Ishikawa (cell line): ENCODE data around the gene MOCS3.

Experiments used
- RAD21 ChIP-seq: IDR thresholded peaks from 2 replicates; pipeline ENCODE4 v1.6.1; 2012; ENCODE audit warnings: low read depth
- YY1 ChIP-seq: IDR thresholded peaks from 2 replicates; pipeline ENCODE4 v1.6.1; 2012; ENCODE audit warnings: low read depth

DNA sequence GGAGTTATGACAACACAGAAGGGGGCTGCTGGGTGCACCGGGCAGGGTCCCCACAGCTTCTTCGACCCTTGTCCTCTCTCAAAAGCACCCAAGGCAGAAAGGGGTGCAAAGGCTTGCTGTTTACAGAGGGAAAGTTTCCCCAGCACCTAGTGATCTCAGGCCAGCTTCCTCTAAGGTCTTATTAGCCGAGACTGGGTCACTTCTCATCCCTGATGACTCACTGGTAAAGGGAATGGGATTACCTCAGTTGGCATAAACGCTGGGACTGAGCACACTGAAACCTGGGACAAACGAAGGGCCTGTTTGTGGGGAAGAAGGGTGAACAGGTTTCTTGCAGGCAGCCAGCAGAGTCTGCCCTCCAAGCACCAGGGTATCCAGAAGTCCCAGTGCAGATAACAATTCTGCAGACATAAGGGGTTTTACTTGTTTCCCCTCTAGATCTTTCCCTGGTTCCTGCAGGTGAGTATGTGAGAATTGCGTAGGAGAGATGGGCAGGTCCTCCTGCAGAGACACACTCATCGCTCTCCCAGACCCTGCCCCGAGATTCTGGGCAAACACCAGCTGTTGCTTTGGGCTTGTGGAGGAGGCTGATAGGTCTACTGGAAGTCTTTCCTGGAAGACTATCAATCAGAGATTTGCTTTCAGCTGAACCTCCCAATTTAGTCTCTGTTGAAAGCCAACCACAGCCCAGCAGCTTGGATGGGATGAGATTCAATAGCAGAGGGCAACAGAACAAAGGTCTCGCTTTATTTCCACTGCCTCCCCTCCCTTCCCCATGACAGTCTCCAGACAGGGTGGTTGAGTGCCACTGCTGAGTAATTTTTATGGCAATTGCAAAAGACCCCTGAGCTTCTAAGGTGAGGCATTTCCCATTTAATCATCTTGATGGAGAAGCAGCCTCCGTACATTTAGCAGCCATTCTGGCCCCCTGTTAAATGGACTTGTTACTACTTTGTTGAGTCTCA, 38.6 kb downstream of the MOCS3 start:
- TF ChIP-seq YY1 (no peak), RAD21 (no peak)
